Hepatocyte (in vitro differentiated cells): Measurements from ENCODE around the gene HEATR5B.

Experiments used
- CTCF ChIP-seq: fragments of 200-600 bp; sonication (generic); IDR thresholded peaks from 2 replicates; pipeline ENCODE4 v1.5.1; 2016; ENCODE audit warnings: antibody characterized with exemption, mild to moderate bottlenecking; ENCODE audit not compliant: poor library complexity
- EZH2 ChIP-seq: fragments of 200-600 bp; sonication (generic); IDR thresholded peaks from 2 replicates; pipeline ENCODE4 v1.6.1; 2016; ENCODE audit warnings: antibody characterized with exemption, mild to moderate bottlenecking, borderline replicate concordance

GRCh38 chr2:36973320-36973719 is 110.9 kb downstream of the HEATR5B start:
- TF ChIP-seq EZH2 (no peak), CTCF (no peak)
